Keratinocyte (primary cell): Measurements from ENCODE around the gene CCDC61. TPM values are rescaled to one million over a fixed set of nuclear protein-coding genes. Genes with fewer than 3 reads are reported as not detected.

Experiments used
- DNase-seq: peaks from one replicate; pipeline ENCODE4 v3.0.0-alpha.2; 2011; ENCODE audit warnings: low read depth, missing footprints, low spot score
- FAIRE-seq: peaks from 2 replicates; lab custom pipeline; 2011; peaks lifted over from hg19 to GRCh38; lab: Jason Lieb, UNC
- H2AFZ ChIP-seq: 2 replicates; pipeline ENCODE4 v1.6.0; 2012; ENCODE audit warnings: low read length, control low read depth, inconsistent platforms; ENCODE audit not compliant: control insufficient read depth
- H3K27ac ChIP-seq: 2 replicates; pipeline ENCODE4 v1.5.1; 2011; ENCODE audit warnings: low read length; ENCODE audit not compliant: control insufficient read depth, insufficient read depth
- H3K27me3 ChIP-seq: 3 replicates; pipeline ENCODE4 v1.6.0; 2011; ENCODE audit warnings: low read length; ENCODE audit not compliant: control insufficient read depth, insufficient read depth; ENCODE audit errors: extremely low read depth
- H3K36me3 ChIP-seq, 2 experiments: 2 replicates in 1 of 2; 3 replicates in 1 of 2; pipeline ENCODE4 v1.5.1; 2011; ENCODE audit warnings: low read length in 2 of 2, mild to moderate bottlenecking in 1 of 2; ENCODE audit not compliant: control insufficient read depth in 2 of 2, insufficient read depth in 2 of 2; ENCODE audit errors: extremely low read depth in 1 of 2
- H3K4me1 ChIP-seq: 3 replicates; pipeline ENCODE4 v1.5.1; 2011; ENCODE audit warnings: low read length; ENCODE audit not compliant: control insufficient read depth, insufficient read depth; ENCODE audit errors: extremely low read depth
- H3K4me2 ChIP-seq: 3 replicates; pipeline ENCODE4 v1.6.0; 2011; ENCODE audit warnings: low read depth, low read length; ENCODE audit not compliant: control insufficient read depth, insufficient read depth; ENCODE audit errors: extremely low read depth
- H3K4me3 ChIP-seq, 3 experiments: fragments of 200-600 bp in 1 of 3; sonication (generic) in 1 of 3; 2 replicates in 2 of 3; 3 replicates in 1 of 3; pipeline ENCODE4 v1.5.1; 2011 to 2016; ENCODE audit warnings: low read length in 3 of 3, mild to moderate bottlenecking in 3 of 3, control low read depth in 2 of 3, inconsistent platforms in 1 of 3, low read depth in 1 of 3, mixed read lengths in 1 of 3, mixed run types in 1 of 3, moderate library complexity in 1 of 3; ENCODE audit not compliant: control insufficient read depth in 2 of 3, insufficient read depth in 2 of 3; ENCODE audit errors: extremely low read depth in 1 of 3
- H3K79me2 ChIP-seq: 2 replicates; pipeline ENCODE4 v1.6.0; 2012; ENCODE audit warnings: low read length; ENCODE audit not compliant: control insufficient read depth, insufficient read depth
- H3K9ac ChIP-seq: 3 replicates; pipeline ENCODE4 v1.6.0; 2011; ENCODE audit warnings: low read length; ENCODE audit not compliant: control insufficient read depth, insufficient read depth; ENCODE audit errors: extremely low read depth
- H3K9me1 ChIP-seq: 3 replicates; pipeline ENCODE4 v1.6.0; 2011; ENCODE audit warnings: low read length; ENCODE audit not compliant: control insufficient read depth, insufficient read depth; ENCODE audit errors: extremely low read depth
- H3K9me3 ChIP-seq: 2 replicates; pipeline ENCODE4 v1.5.1; 2012; ENCODE audit warnings: low read depth, low read length; ENCODE audit not compliant: control insufficient read depth
- H4K20me1 ChIP-seq: 3 replicates; pipeline ENCODE4 v1.6.0; 2011; ENCODE audit warnings: low read length; ENCODE audit not compliant: control insufficient read depth, insufficient read depth; ENCODE audit errors: extremely low read depth
- EZH2 ChIP-seq: IDR thresholded peaks from one replicate; pipeline ENCODE4 v1.6.1; 2012; ENCODE audit warnings: inconsistent platforms, mild to moderate bottlenecking, low read length, moderate library complexity
- dilution Hi-C: fragments of 300-500 bp; cut with MboI; formaldehyde crosslinking; loops from one replicate; pipeline ENCODE4 v1.7.0; 2020; ENCODE audit warnings: low sequenced_read_pairs; ENCODE audit not compliant: extremely low pct_ligation_motif_present
- polyA plus RNA-seq, 5 experiments: library from polyadenylated mRNA; depleted of rRNA in 3 of 5; stranded (reverse) in 3 of 5; stranded (forward) in 1 of 5; unstranded in 1 of 5; fragments of >200 nt; gene quantifications; 1 replicate in 1 of 5; 2 replicates in 3 of 5; 3 replicates in 1 of 5; pipeline versions ENCODE4 v1.2.1 to v1.2.3, GENCODE V29; 2011 to 2012; ENCODE audit warnings: missing spikeins in 2 of 5, low read depth in 1 of 5, low replicate concordance in 1 of 5
- TF ChIP-seq, protein P1 (sequence below), 3 experiments: IDR thresholded peaks in 1 of 3; conservative IDR thresholded peaks in 1 of 3; optimal IDR thresholded peaks in 1 of 3; 2 replicates in 2 of 3; 3 replicates in 1 of 3; pipeline versions ENCODE3 to v1.5.1; 2011; ENCODE audit warnings: low read length in 3 of 3, mild to moderate bottlenecking in 3 of 3, moderate library complexity in 2 of 3, control low read depth in 1 of 3, inconsistent platforms in 1 of 3; ENCODE audit not compliant: insufficient read depth in 2 of 3; ENCODE audit errors: extremely low read depth in 1 of 3

Gene CCDC61
- polyA plus RNA-seq, 1 donor (not counting 4 experiments of a cell fraction or from before 2014, with no cell fraction given), result 5.8 TPM

DNA sequence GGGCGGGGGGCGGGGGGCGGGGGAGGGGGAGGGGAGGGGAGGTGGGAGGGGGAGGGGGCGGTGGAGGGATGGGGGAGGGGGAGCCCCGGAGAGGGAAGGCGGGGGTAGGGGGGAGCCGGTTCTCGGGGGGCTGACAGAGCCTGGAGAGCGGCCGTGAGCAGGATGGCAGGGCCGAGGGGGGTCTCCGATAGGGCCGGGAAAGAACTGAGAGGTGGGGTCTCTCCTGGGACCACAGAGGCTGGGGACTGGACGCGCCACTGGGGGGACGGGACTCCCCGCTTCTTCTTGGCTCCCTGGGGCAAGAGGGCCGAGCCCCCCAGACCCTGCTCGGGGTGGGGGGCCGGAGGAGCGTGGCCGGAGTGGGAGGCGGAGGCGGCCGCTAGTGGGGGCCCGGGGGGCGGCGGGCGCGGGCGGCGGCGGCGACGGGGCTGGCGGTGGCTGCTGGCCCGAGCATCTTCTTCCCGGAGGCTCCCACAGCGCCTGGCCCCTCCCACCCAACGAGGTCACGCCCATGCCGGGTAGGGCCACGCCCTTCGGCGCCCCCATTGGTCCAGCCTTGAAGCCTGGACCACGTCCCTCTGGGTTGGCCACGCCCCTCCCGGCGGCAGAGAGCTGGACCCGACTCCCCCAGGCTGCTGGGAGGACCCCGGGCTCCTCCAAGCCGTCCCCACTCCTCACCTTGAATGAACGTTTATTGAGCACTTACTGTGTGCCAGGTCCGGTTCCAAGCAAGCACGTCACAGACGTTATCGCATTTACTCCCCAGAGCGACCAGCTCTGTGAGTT, 21.5 kb upstream of the CCDC61 start, which contains the start of gene NOVA2:
TSS of gene NOVA2 (minus strand) at position 313 of the 786 bp plus-strand sequence. CDS start 514 bp downstream, outside the sequence.
- Histone ChIP-seq H3K9me3 (no peaks in the 10 kb centered on the region), H3K4me1 (no peaks in the 10 kb centered on the region), H3K9me1 (no peaks in the 10 kb centered on the region), H3K36me3 (no peaks in the 10 kb centered on the region), H3K4me3 (no peak within 1 kb of the TSS), H3K27me3 (peaks cover 33% of the 10 kb centered on the region), H3K4me2 (no peak within 1 kb of the TSS), H3K9ac (no peak within 1 kb of the TSS), H4K20me1 (no peaks in the 10 kb centered on the region), H3K27ac (no peak within 1 kb of the TSS), H3K79me2 (no peaks in the 10 kb centered on the region), H2AFZ (no peak within 1 kb of the TSS)
- dilution Hi-C loops, result no loop called here
- DNase-seq, result no peak
- TF ChIP-seq EZH2, result no peak
- TF ChIP-seq, protein P1, sequence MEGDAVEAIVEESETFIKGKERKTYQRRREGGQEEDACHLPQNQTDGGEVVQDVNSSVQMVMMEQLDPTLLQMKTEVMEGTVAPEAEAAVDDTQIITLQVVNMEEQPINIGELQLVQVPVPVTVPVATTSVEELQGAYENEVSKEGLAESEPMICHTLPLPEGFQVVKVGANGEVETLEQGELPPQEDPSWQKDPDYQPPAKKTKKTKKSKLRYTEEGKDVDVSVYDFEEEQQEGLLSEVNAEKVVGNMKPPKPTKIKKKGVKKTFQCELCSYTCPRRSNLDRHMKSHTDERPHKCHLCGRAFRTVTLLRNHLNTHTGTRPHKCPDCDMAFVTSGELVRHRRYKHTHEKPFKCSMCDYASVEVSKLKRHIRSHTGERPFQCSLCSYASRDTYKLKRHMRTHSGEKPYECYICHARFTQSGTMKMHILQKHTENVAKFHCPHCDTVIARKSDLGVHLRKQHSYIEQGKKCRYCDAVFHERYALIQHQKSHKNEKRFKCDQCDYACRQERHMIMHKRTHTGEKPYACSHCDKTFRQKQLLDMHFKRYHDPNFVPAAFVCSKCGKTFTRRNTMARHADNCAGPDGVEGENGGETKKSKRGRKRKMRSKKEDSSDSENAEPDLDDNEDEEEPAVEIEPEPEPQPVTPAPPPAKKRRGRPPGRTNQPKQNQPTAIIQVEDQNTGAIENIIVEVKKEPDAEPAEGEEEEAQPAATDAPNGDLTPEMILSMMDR (optimal IDR thresholded peaks at IDR 0.05 in 1 of 3, IDR thresholded peaks at IDR 0.05 in 1 of 3, conservative IDR thresholded peaks at IDR 0.05 in 1 of 3; ENCODE audit: extremely low read depth in 1 of 3, insufficient read depth in 2 of 3, low read length in 3 of 3), result no peak
- no peak for FAIRE-seq

DNA sequence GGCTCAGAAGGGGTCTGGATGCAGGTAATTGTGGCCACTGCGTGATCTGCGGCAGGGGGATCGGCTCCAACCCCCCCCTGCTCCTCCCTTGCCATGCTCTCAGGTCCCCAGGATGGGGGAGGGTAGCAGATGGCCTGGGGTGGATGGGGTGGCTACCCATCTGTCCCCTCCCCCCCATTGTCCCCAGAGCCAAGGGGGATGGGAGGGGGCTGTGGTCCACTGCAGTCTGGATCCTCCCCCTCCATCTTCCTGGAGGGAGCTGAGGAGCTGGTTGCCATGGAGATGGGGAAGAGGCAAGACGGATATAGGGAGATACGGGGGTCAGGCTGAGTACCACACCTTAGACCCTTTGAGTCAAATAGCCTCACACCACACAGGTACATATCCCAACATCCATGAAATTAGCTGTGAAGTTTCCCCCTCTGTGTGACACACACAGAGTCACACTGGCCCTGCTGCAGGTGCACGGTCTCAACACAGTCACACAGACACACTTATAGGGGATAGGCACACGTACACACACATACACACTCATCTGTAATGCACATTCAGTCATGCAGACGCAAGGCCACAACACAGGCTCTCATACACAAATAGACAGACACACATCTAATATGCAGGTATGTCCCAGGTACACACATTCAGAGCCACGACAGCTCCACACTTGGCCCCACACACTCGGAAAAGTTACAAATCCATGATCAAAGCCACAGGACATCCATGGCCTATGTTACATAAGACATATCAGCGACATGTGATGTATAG, 19.8 kb upstream of the CCDC61 start:
- no peaks in the 10 kb centered on the region for H3K9me3 ChIP-seq
- DNase-seq, result no peak
- no peaks in the 10 kb centered on the region for H4K20me1 ChIP-seq
- dilution Hi-C loops, result no loop called here
- no peaks in the 10 kb centered on the region for H3K4me1 ChIP-seq
- no peaks in the 10 kb centered on the region for H3K79me2 ChIP-seq
- H3K4me3 ChIP-seq, result no peak overlapping the region
- TF ChIP-seq, protein P1 (optimal IDR thresholded peaks at IDR 0.05 in 1 of 3, IDR thresholded peaks at IDR 0.05 in 1 of 3, conservative IDR thresholded peaks at IDR 0.05 in 1 of 3; ENCODE audit: extremely low read depth in 1 of 3, insufficient read depth in 2 of 3, low read length in 3 of 3), result no peak
- no peak for TF ChIP-seq EZH2
- no peaks in the 10 kb centered on the region for H3K9me1 ChIP-seq
- peaks cover 33% of the 10 kb centered on the region for H3K27me3 ChIP-seq
- H3K9ac ChIP-seq, result no peak overlapping the region
- FAIRE-seq, result no peak
- no peak overlapping the region for H3K4me2 ChIP-seq
- no peak overlapping the region for H3K27ac ChIP-seq
- no peak overlapping the region for H2AFZ ChIP-seq
- no peaks in the 10 kb centered on the region for H3K36me3 ChIP-seq
